Neural cell (in vitro differentiated cells): Measurements from ENCODE around the gene HPS5. TPM values are rescaled to one million over a fixed set of nuclear protein-coding genes. Genes with fewer than 3 reads are reported as not detected.

Source experiments
- H2AFZ ChIP-seq: fragments of 200-600, 300-800 bp; sonication (generic), shearing (Covaris generic); 2 replicates; pipeline ENCODE4 v1.6.0; 2014; ENCODE audit warnings: low read depth, mild to moderate bottlenecking, antibody characterized with exemption, low read length, moderate library complexity
- H3F3A ChIP-seq: fragments of 200-600 bp; shearing (Covaris generic); 2 replicates; pipeline ENCODE4 v1.6.1; 2016; ENCODE audit warnings: mild to moderate bottlenecking, moderate library complexity, mixed read lengths, antibody characterized with exemption, low read length; ENCODE audit not compliant: insufficient read depth, poor library complexity, severe bottlenecking
- H3K27ac ChIP-seq: fragments of 200-600, 300-800 bp; sonication (generic), shearing (Covaris generic); 2 replicates; pipeline ENCODE4 v1.5.1; 2014; ENCODE audit warnings: mild to moderate bottlenecking, low read length, moderate library complexity
- H3K27me3 ChIP-seq: fragments of 300-800, 200-600 bp; sonication (generic), shearing (Covaris generic); 2 replicates; pipeline ENCODE4 v1.6.0; 2014; ENCODE audit warnings: mild to moderate bottlenecking, low read depth, low read length, moderate library complexity; ENCODE audit not compliant: insufficient read depth
- H3K36me3 ChIP-seq: fragments of 300-800, 200-600 bp; sonication (generic), shearing (Covaris generic); 2 replicates; pipeline ENCODE4 v1.5.1; 2014; ENCODE audit warnings: mild to moderate bottlenecking, antibody characterized with exemption, low read length, moderate library complexity; ENCODE audit not compliant: insufficient read depth
- H3K4me2 ChIP-seq: fragments of 300-800, 200-600 bp; sonication (generic), shearing (Covaris generic); 2 replicates; pipeline ENCODE4 v1.6.0; 2014; ENCODE audit warnings: mild to moderate bottlenecking, low read length
- H3K4me3 ChIP-seq: fragments of 300-800, 200-600 bp; sonication (generic), shearing (Covaris generic); 2 replicates; pipeline ENCODE4 v1.5.1; 2014; ENCODE audit warnings: mild to moderate bottlenecking, low read length, moderate library complexity
- H3K79me2 ChIP-seq: fragments of 200-600 bp; shearing (Covaris generic); replicated peaks from 2 replicates; pipeline ENCODE4 v1.6.0; 2014; ENCODE audit warnings: mild to moderate bottlenecking, low read length, moderate library complexity; ENCODE audit not compliant: insufficient read depth
- H3K9ac ChIP-seq: fragments of 300-800, 200-600 bp; sonication (generic), shearing (Covaris generic); 2 replicates; pipeline ENCODE4 v1.6.1; 2016; ENCODE audit warnings: mild to moderate bottlenecking, low read length, mixed read lengths
- H3K9me2 ChIP-seq: fragments of 200-600 bp; shearing (Covaris generic); 2 replicates; pipeline ENCODE4 v1.6.1; 2016; ENCODE audit warnings: mild to moderate bottlenecking, low read length, mixed read lengths; ENCODE audit not compliant: insufficient read depth
- H3K9me3 ChIP-seq: fragments of 200-600, 300-800 bp; sonication (generic), shearing (Covaris generic); 2 replicates; pipeline ENCODE4 v1.6.1; 2016; ENCODE audit warnings: mild to moderate bottlenecking, mixed run types, low read length, moderate library complexity, mixed read lengths
- H4K20me1 ChIP-seq: fragments of 200-600 bp; shearing (Covaris generic); 2 replicates; pipeline ENCODE4 v1.6.1; 2016; ENCODE audit warnings: mild to moderate bottlenecking, mixed run types; ENCODE audit not compliant: insufficient read depth
- CTCF ChIP-seq: fragments of 450-650 bp; IDR thresholded peaks from 2 replicates; pipeline ENCODE4 v1.5.1; 2014; ENCODE audit warnings: antibody characterized with exemption, mild to moderate bottlenecking, moderate library complexity; ENCODE audit not compliant: poor library complexity, severe bottlenecking
- EP300 ChIP-seq: fragments of 450-650 bp; conservative IDR thresholded peaks from 2 replicates; pipeline ENCODE4 v1.6.1; 2014; ENCODE audit warnings: antibody characterized with exemption, mild to moderate bottlenecking, moderate library complexity; ENCODE audit not compliant: poor library complexity, severe bottlenecking
- EZH2 ChIP-seq: fragments of 200-600, 300-800 bp; shearing (Covaris generic), sonication (generic); IDR thresholded peaks from 2 replicates; pipeline ENCODE4 v1.6.1; 2014; ENCODE audit warnings: antibody characterized with exemption, low read length, borderline replicate concordance, mild to moderate bottlenecking; ENCODE audit not compliant: insufficient read depth, poor library complexity, severe bottlenecking
- MXI1 ChIP-seq: fragments of 450-650 bp; conservative IDR thresholded peaks from 2 replicates; pipeline ENCODE4 v1.6.1; 2014; ENCODE audit warnings: antibody characterized with exemption, mild to moderate bottlenecking; ENCODE audit not compliant: poor library complexity, severe bottlenecking
- POLR2AphosphoS5 ChIP-seq: IDR thresholded peaks from 2 replicates; pipeline ENCODE4 v1.6.1; 2012
- RAD21 ChIP-seq: fragments of 450-650 bp; conservative IDR thresholded peaks from 2 replicates; pipeline ENCODE4 v1.6.1; 2014; ENCODE audit warnings: antibody characterized with exemption, mild to moderate bottlenecking, moderate library complexity
- REST ChIP-seq: IDR thresholded peaks from 2 replicates; pipeline ENCODE4 v1.6.1; 2012; ENCODE audit warnings: borderline replicate concordance
- SMC3 ChIP-seq: fragments of 450-650 bp; conservative IDR thresholded peaks from 2 replicates; pipeline ENCODE4 v1.6.1; 2014; ENCODE audit warnings: antibody characterized with exemption, mild to moderate bottlenecking, moderate library complexity; ENCODE audit not compliant: poor library complexity
- TAF1 ChIP-seq: IDR thresholded peaks from 2 replicates; pipeline ENCODE4 v1.6.1; 2012; ENCODE audit warnings: low read depth
- polyA plus RNA-seq: library from polyadenylated mRNA; depleted of rRNA; stranded (reverse); fragments of >200 nt; gene quantifications from 2 replicates; pipeline ENCODE4 v1.2.3, GENCODE V29; 2014

The HPS5 gene
- polyA plus RNA-seq, 1 donor from 2014 or later = 28.5 TPM

- no peaks in the 10 kb centered on the region for H3K36me3 ChIP-seq
- H4K20me1 ChIP-seq = no peaks in the 10 kb centered on the region
- no peak overlapping the region for H2AFZ ChIP-seq
- no peaks in the 10 kb centered on the region for H3K79me2 ChIP-seq
- H3K9ac ChIP-seq = no peak overlapping the region
- no peaks in the 10 kb centered on the region for H3K27me3 ChIP-seq
- H3K4me2 ChIP-seq = no peak overlapping the region
- no peaks in the 10 kb centered on the region for H3K9me3 ChIP-seq
- no peaks in the 10 kb centered on the region for H3F3A ChIP-seq
- H3K27ac ChIP-seq = no peak overlapping the region
- no peaks in the 10 kb centered on the region for H3K9me2 ChIP-seq
- TF ChIP-seq EP300 (no peak), EZH2 (no peak), MXI1 (no peak), CTCF (no peak), TAF1 (no peak), SMC3 (no peak), RAD21 (no peak), POLR2AphosphoS5 (no peak), REST (no peak)
- H3K4me3 ChIP-seq = no peak overlapping the region
Measured at GRCh38 chr11:18233912-18234311, 88.0 kb downstream of the HPS5 start.

DNA sequence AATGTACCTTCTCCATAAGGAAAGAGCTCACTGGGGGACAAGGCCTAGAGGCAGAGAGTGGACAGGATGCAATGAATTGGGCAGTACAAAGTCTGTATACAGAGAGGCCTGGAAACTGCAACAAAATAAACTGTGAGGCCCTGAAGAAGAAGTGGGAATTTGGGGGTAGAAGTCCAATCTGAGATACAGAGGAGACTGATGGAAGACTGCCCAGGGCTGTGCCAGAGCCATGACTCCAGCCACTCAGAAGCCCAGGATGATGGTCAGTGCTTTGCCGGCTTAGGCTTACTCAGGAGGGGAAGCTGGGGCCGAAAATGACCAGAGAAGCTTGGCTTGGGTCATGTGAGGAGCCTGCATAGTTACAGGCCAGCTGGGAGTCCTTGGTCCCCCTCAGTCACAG lies 91.1 kb downstream of the HPS5 start:
- Histone ChIP-seq H3K79me2 (no peaks in the 10 kb centered on the region), H4K20me1 (no peaks in the 10 kb centered on the region), H3K9me3 (no peaks in the 10 kb centered on the region), H3K9me2 (no peaks in the 10 kb centered on the region), H3K9ac (no peak overlapping the region), H3K27ac (no peak overlapping the region), H2AFZ (no peak overlapping the region), H3K36me3 (no peaks in the 10 kb centered on the region), H3K4me3 (no peak overlapping the region), H3F3A (no peaks in the 10 kb centered on the region), H3K4me2 (no peak overlapping the region), H3K27me3 (no peaks in the 10 kb centered on the region)
- no peak for TF ChIP-seq SMC3
- TF ChIP-seq MXI1 = no peak
- TF ChIP-seq EZH2 = no peak
- TF ChIP-seq CTCF = no peak
- no peak for TF ChIP-seq RAD21
- no peak for TF ChIP-seq REST
- TF ChIP-seq POLR2AphosphoS5 = no peak
- no peak for TF ChIP-seq TAF1
- TF ChIP-seq EP300 = no peak
